HG03575 (cell line): ENCODE measurements around the gene CNNM3.
"Not testable (repeated sequence)": the region's sequence is repeated elsewhere in the genome, so short reads cannot be mapped to it uniquely, and the experiment has no call there.

Experiments used
- ATAC-seq: cut with Tn5 transposase; IDR thresholded peaks from one replicate; pipeline ENCODE4 v1.9.1; 2021; ENCODE audit not compliant: unreplicated experiment, insufficient number of reproducible peaks, low FRiP score; ENCODE audit errors: extremely low read depth

The CNNM3 gene

DNA sequence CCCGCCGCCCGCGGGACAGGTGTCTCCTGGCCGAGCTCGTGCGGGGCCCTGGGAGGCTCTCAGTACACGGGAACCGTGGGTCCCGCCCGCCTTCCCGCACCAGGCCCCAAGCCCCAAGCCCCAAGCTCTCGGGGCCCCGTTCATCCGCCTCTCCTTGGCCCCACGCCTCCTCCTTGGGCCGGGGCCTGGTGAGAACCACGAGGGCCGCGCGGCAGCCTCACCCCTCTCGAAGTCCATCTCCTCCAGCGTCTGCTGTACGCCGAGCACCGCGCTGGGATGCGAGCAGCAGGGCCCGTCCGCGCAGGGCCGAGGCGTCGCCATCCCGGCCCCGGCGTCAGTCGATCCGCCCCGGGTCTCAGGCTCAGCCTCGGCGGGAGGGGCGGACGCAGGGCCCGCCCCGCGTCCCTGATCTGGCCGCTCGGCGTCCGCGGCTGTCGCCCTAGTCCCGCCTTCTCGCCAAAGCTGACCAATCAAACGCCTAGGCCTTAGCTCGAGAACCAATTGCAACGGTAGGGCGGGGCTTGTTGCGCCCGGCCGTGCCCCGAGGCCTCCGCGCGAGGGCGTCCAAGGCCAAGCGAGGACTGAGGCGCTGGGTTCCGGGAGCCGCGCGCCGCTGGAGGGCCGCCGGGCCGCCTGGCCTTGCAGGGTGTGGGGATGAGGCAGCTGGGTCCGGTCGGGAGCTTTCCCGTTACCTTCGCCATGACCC, 41.8 kb downstream of the CNNM3 start, which contains the start of gene ANKRD39:
Gene ANKRD39 (minus strand): TSS at position 350 of the 706 bp plus-strand sequence. CDS start 29 bp downstream, at position 321.
- peak; percentile 54 for ATAC-seq

DNA sequence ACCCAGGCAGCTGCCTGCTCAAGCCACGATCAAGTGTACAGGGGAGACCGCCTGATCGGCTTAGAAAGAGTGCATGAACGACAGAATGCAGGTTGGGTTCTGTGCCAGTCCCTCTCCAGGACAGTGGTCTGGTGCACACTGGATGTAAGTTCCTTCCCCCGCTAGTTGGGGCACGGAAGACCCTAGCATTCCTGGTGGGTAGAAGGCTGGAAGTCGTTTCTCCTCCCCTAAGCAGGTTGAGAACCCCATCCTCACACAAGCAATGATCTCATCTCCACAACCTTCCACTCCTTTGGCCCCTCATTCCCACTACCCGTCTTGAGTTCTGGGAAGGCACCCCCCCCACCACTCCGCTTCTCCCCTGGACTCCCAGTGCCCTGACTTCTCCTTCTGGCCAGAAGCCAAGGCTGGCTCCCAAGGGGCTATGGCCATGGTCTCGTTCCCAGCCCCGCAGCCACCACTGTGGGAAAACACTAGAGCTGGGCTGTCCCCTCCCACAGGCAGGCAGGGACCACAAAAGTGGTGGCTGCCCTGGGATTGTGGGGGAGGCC, 43.1 kb downstream of the CNNM3 start:
- ATAC-seq: no peak

DNA sequence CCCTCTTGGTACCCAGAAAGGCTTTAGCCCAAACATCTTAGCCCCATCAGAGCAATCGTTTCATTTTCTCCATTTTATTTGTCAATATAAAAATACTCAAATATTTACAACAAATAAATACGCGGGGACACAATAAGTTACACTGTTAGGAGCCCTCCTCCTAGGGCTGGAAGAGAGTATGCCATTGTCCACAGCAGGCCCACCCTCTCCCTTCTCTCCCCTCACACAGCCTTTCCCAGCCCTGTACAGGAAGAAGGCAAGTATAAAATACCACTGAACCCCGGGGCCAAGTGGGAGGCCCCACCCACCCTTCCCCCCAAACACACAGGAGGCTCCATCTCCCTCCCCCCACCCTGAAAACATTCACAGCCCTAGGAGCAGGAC, 43.6 kb downstream of the CNNM3 start:
- ATAC-seq: no peak

DNA sequence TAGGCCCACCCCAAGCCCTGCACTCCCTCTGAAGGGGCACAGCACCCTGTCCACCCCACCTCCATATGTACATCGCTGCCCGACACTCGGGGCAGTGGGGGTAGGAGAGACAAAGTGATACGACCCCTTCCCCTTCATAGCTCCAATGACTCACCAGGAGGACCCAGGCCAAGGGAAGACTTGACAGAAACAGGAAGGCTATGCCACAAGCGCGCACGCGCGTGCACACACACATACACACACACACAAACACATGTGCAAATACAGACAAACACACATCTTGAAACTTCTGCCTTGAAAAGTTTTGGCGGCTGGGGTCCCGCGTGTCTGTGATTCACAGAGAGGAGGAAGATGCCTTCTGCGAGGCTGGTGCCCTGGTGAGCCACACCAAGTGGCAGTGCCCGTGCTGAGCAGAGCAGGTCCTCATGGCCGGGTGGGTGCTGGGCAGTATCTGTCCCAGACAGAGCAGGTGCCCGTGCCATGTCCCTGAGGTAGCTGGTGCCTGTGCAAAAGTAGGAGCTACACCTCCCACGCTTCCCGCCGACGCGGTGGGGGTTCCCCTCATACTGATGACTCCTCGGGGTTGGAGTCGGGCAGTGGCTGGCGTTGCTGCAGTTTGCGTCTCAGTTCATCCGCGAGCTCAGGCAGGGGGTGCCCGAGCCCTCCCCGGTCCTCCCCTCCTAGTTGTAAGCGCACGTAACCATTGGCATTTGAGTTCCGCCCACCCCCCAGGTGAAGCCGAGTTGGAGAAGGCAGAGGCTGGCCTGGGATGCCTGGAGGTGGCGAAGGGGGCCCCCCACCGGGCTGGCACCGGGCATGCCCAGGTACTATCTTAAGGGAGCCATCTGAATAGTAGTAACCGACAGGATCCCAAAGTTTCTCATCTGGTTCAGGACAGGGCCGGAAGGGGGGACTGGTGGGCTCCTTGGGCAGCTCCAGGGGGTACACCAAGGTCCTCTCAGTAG, 44.3 kb downstream of the CNNM3 start:
- no peak for ATAC-seq

DNA sequence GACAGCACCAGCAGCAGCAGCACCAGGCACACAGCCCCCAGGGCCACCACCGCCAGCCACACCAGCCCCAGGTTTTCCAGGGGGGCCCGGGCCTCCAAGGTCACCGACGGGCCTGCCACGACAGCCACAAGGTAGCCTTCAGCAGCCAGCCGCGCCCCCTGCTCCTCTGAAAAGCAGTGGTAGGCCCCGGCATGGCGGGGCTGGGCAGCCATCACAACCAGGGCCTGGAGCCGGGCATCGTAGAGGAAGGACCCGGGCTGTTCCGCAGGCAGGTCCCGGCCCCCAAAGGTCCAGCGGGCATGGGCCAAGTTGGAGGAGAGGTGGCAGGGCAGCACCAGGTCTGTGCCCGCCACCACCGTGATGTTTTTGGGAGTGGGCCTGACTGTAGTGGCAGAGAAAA, 45.0 kb downstream of the CNNM3 start:
- no peak for ATAC-seq

DNA sequence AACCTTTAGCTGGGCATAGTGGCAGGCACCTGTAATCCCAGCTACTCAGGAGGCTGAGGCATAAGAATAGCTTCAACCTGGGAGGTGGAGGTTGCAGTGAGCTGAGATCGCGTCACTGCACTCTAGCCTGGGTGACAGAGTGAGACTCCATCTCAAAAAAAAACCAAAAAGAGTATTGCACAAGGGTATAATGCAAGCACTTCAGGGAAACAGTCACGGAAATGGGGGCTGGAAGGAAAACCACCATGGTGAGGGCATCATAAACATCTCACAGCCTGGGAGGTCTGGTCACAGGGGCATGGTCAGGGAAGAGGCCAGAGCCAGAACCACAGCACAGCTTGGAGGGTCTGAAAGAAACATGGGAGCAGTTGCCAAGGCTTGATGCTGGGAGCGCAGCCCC, 47.0 kb downstream of the CNNM3 start:
- not testable (repeated sequence) for ATAC-seq

DNA sequence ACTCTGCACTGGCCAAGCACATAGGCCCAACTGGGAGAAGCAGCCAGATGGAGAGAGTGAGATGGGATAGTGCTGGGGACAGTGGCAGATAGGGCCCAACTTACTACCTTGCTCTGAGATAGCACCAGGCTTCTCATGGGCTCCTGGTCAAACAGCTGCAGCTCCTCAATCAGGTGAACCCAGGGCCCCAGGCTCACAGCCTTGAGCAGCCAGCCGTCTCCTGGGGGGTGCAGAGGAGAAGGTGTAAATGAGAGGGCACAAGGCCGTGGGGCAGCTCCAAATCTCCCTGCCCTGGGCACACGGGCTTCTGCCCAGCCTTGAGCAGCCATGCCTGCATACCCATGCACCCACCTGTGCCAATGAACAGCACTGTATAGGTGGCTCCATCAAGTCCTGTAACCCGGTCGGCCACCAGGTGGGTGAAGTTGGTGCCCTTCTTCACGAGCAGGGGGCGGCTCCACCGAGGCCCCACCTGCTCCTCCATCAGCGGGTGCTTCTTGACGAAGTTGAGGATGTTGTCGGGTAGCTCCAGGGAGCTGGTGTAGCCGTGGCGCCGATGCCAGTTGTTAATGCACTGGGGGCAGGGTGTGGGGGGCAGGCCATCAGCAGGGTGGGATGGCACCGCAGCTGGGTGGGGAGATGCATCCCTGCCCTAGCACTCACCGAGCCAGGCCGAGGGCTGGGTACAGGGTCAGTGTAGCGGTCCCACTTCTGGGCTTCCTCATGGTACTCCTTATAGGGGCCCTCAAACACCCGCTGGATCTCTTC, 47.7 kb downstream of the CNNM3 start:
- ATAC-seq: no peak

DNA sequence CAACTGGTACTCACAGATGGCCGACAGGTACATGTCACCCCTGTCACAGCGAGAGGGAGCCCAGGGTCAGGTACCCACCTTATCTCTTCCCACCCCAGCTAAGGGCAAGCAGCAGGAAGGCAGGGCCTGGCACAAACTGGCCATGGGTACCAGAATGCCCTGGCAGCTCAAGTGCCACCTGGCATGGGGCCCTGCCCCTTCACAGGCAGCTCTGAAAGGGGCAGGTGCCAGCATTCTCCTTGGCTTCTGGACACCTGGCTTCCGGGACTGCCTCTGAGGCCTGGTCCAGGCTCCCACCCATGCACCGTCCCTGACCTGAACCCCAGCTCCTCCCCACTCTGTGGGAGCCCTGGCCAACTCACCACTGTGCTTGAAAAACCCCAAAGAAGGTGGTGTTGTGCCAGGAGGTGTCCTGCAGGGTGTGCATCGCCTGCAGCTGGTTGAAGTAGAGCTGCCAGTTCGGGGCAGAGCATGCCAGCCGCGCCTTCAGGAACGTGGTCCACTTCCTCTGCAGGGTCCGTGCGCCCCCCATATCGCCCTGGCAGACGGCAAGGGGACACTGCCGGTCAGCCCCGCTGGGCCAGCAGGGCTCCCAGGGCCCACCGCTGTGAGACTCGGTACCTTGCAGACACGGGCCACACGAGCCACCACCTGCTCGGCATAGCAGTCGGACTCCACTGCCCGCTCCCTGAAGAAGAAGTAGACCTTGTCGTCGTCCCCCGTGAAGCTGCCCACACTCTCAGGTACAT, 48.4 kb downstream of the CNNM3 start:
- no peak for ATAC-seq

DNA sequence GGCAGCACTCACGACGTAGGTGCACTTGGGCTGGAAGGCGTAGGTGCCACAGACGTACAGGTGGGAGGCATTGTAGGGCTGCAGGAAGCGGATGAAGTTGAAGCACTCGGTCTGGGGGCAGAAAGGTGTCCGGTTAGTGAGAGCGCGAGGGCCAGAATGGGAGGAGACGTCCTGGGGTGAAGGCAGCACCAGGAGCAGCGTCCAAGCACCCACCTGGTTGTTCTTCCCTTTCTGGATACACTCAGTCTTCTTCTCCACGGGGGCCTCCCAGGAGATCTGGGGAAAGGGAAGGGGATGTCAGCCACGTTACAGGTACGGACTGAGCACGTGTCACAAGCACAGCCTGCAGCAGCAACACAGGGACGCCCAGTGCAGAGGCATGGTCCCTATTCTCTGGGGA, 49.6 kb downstream of the CNNM3 start:
- no peak for ATAC-seq

DNA sequence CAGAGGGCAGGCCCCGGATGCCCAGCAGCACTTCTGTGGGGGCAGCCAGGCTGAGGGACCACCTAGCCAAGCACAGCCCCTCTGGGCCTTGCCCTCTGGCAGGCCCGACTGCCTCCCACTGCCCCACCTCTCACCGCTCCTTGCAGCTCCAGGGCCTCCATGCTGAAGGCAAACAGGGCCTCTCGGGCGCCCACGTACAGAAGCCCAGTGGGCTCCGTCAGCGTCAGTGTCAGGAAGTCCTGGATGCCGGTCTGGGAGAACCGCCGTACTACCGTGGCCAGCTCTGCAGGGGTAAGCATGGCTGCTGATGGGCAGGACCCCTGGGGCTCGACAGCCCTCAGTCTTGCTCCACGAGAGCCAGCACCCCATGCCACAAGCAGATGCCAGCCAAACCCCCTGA, 50.1 kb downstream of the CNNM3 start:
- ATAC-seq: no peak

DNA sequence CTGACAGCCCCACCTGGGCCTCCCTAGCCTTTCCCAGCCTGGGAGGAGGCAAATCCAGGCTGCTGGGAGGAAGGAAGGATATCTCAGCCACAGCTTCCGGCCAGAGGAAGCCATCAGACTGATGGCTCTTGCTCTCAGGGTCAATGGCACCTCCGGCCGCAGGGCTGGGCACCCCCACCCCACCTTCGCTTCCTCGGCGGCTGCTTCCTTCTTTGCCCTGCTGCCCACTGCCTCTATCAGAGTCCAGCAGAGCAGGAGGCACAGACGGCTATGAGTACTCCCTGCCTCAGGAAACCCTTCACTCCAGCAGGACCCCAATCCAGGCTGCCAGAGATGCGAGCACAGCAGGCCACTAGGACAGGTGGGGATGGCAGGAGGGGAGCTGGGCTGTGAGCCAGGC, 50.5 kb downstream of the CNNM3 start:
- no peak for ATAC-seq

DNA sequence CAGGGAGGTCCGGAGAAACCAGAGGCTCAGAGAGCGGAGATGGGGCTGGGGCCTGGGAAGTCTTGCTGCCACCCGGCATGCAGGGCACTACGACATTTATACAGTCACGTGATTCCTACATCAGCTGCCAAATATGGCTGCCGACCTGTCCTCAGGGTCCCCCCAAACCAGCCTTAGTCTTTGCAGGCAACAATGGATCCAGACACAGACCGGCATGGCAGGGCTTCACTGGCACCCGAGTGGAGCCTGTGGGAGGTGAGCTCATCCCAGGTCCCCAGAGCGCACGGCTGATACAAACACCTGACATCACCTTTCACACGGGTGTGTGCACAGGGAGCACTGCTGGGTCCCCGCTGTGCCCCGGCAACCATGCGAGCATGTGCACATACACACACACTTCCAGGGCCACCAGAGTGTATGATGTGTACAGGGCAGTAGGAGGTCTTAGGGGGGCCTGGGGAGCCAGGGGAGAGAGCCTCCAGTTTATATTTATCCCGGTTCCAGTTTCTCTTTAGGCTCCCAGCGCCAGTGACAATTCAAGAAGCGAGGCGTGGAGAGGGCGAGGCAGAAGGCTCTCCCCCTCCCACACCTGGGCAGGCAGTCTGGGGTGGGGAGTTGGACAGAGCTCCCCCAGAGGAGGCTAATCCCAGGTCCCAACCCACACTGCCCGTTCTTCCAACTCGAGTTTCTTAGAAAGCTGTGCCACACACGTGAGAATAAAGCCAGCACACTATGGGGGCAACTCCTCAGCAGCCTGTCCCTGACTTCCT, 51.1 kb downstream of the CNNM3 start:
- no peak for ATAC-seq

DNA sequence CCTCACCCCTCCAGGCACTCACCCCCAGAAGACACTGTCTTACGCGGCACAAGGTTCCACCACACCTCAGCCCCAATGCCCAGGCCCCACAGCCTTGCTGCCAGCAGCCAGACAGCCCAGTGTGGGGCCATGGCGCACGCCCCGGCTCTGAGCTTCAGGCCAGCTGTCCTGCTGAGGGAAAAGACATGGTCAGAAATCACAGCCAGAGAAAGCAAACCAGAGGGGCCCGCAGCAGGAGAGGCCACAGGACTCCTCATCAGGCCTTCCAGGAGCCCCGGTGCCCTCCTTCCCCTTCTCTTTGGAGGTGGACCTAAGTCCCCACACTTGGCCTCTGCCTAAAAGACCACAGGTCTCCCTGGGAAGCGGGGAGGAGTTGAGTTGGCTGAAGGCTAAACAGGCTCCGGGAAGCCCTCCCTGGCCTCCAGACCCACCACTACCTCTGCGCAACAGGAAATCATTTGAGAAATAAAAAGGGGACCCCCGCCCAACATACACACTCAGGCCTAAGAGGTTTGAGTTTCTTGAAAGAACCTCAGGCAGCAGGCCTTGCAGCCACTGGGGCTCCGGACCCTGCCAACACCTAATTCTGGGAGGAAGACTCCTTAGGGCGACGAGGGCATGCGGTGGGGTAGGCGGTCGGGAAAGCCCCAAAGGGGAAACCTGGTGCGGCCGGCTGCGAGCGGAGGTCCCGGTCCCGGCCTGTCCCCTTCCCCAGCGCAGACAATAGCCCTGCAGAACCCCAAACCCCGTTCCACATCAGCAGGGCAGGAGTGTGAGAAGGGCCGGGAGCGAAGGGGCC, 51.9 kb downstream of the CNNM3 start:
- ATAC-seq: no peak

DNA sequence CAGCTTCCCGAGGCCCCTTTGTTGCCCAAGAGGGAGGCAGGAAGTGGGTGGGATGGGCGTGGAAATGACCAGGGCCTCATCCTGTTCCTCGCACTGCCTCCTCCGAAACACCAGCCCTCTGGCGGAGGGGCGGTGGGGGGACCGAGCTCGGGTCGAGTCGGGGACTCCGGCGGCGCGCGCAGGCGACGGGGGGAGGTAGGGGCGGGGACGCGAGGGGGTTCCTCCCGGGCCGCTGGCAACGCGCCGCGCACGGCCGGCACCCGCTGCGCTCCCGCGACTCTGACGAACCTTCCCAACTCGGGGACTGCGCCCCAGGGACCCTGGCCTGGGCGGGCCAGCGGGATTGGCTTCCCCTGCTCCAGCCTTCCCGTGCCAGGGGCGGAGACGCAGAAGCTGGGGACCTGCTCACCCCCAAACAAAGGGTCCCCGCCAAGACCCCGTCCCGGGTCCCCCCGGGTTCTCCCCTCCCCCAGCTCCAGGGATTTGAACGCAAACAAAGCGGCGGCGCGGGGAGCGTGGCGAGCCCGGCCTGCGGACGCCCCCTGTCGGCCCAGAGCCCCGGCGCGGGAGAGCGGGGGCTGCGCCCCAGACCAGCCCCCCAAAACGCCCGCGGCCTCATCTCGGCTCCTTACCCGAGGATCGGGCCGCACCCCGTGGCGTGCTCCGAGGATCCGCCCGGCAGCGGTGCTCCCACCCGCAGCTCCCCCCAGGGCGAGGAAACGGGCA, 52.6 kb downstream of the CNNM3 start:
- no peak for ATAC-seq

DNA sequence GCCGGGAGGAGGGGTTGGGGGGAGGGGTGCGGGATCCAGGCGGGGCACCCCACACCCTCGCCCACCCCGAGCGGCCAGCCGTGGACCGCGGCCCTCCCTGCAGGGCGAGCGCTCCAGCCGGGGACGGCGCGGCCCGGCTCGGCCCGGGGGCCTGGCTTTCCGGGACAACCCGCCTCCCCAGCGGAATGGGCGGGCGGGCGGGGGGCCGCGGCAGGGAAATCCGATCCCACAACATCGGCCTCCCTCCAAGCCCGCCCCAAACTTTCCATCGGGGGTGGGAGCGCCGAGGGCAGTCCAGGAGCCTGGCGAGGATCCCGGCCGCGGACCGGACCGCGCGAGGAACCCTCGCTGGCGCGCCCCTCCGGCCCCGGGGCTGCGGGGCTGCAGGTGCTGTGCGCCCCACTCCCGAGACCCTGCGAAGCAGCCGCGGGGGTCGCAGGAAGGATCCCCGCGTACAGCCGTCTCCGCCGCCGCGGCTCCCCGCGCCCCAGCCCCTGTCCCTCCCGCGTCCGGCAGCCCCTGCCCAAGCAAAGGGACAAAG, 53.3 kb downstream of the CNNM3 start:
- ATAC-seq: no peak
